H1 (cell line): ENCODE measurements around the gene SMG7. TPM values are rescaled to one million over a fixed set of nuclear protein-coding genes. Genes with fewer than 3 reads are reported as not detected.

Source experiments
- HDAC2 ChIP-seq, 2 experiments: fragments of 300-600 bp in 1 of 2; sonication (generic) in 1 of 2; IDR thresholded peaks; 2 replicates each; pipeline ENCODE4 v1.6.1; 2011 to 2012; ENCODE audit warnings: low read depth in 2 of 2, low read length in 2 of 2, mild to moderate bottlenecking in 2 of 2, moderate library complexity in 2 of 2, borderline replicate concordance in 1 of 2, inconsistent platforms in 1 of 2
- SP4 ChIP-seq: IDR thresholded peaks from 2 replicates; pipeline ENCODE4 v1.6.1; 2012; ENCODE audit warnings: low read length, inconsistent platforms
- polyA plus RNA-seq, 7 experiments: library from polyadenylated mRNA; depleted of rRNA in 3 of 7; stranded (reverse) in 5 of 7; unstranded in 2 of 7; fragments of >200 nt in 5 of 7; fragments of 200-250 nt in 2 of 7; gene quantifications; 1 replicate in 5 of 7; 2 replicates in 1 of 7; 4 replicates in 1 of 7; pipeline versions ENCODE4 v1.2.1 to v1.2.3, GENCODE V29; 2011 to 2013; ENCODE audit warnings: missing spikeins in 2 of 7, mixed read lengths in 2 of 7
- total RNA-seq: library from RNA; stranded (reverse); fragmentation: NEBNext Ultra II Directional; extraction: Animal tissue kit (Norgen Biotek cat#: 25700); gene quantifications from 2 replicates; pipeline ENCODE4 v1.2.1, GENCODE V29; 2021
- TF ChIP-seq, protein P1 (sequence below): fragments of 300-600 bp; sonication (generic); IDR thresholded peaks from 2 replicates; pipeline ENCODE4 v1.7.1; 2012; ENCODE audit warnings: low read length, moderate library complexity, mild to moderate bottlenecking, inconsistent platforms; ENCODE audit not compliant: insufficient replicate concordance

SMG7 gene
- total and polyA plus RNA-seq, 2 of the 8 experiments (the other 6 are each of a cell fraction or from before 2014, with no cell fraction given): 39.3 to 65.6 TPM

DNA sequence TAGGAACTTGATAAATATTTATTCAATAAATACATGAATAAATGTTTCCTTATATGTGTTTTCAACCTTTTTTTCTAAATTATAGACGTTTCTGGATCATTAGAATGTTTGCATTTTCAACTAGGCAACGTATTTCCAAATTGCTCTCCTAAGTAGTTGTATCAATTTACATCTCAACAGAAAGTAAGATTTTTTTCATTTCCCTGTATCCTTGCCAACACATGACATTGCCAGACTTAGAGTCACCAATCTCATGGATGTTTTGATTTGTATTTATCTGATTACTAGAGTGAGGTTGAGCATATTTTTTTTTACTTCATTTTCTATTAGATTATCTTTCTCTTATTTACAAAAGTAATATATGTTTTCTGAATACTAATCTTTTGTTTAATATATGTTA lies 22.2 kb upstream of the SMG7 start (continued):
- TF ChIP-seq, protein P1, sequence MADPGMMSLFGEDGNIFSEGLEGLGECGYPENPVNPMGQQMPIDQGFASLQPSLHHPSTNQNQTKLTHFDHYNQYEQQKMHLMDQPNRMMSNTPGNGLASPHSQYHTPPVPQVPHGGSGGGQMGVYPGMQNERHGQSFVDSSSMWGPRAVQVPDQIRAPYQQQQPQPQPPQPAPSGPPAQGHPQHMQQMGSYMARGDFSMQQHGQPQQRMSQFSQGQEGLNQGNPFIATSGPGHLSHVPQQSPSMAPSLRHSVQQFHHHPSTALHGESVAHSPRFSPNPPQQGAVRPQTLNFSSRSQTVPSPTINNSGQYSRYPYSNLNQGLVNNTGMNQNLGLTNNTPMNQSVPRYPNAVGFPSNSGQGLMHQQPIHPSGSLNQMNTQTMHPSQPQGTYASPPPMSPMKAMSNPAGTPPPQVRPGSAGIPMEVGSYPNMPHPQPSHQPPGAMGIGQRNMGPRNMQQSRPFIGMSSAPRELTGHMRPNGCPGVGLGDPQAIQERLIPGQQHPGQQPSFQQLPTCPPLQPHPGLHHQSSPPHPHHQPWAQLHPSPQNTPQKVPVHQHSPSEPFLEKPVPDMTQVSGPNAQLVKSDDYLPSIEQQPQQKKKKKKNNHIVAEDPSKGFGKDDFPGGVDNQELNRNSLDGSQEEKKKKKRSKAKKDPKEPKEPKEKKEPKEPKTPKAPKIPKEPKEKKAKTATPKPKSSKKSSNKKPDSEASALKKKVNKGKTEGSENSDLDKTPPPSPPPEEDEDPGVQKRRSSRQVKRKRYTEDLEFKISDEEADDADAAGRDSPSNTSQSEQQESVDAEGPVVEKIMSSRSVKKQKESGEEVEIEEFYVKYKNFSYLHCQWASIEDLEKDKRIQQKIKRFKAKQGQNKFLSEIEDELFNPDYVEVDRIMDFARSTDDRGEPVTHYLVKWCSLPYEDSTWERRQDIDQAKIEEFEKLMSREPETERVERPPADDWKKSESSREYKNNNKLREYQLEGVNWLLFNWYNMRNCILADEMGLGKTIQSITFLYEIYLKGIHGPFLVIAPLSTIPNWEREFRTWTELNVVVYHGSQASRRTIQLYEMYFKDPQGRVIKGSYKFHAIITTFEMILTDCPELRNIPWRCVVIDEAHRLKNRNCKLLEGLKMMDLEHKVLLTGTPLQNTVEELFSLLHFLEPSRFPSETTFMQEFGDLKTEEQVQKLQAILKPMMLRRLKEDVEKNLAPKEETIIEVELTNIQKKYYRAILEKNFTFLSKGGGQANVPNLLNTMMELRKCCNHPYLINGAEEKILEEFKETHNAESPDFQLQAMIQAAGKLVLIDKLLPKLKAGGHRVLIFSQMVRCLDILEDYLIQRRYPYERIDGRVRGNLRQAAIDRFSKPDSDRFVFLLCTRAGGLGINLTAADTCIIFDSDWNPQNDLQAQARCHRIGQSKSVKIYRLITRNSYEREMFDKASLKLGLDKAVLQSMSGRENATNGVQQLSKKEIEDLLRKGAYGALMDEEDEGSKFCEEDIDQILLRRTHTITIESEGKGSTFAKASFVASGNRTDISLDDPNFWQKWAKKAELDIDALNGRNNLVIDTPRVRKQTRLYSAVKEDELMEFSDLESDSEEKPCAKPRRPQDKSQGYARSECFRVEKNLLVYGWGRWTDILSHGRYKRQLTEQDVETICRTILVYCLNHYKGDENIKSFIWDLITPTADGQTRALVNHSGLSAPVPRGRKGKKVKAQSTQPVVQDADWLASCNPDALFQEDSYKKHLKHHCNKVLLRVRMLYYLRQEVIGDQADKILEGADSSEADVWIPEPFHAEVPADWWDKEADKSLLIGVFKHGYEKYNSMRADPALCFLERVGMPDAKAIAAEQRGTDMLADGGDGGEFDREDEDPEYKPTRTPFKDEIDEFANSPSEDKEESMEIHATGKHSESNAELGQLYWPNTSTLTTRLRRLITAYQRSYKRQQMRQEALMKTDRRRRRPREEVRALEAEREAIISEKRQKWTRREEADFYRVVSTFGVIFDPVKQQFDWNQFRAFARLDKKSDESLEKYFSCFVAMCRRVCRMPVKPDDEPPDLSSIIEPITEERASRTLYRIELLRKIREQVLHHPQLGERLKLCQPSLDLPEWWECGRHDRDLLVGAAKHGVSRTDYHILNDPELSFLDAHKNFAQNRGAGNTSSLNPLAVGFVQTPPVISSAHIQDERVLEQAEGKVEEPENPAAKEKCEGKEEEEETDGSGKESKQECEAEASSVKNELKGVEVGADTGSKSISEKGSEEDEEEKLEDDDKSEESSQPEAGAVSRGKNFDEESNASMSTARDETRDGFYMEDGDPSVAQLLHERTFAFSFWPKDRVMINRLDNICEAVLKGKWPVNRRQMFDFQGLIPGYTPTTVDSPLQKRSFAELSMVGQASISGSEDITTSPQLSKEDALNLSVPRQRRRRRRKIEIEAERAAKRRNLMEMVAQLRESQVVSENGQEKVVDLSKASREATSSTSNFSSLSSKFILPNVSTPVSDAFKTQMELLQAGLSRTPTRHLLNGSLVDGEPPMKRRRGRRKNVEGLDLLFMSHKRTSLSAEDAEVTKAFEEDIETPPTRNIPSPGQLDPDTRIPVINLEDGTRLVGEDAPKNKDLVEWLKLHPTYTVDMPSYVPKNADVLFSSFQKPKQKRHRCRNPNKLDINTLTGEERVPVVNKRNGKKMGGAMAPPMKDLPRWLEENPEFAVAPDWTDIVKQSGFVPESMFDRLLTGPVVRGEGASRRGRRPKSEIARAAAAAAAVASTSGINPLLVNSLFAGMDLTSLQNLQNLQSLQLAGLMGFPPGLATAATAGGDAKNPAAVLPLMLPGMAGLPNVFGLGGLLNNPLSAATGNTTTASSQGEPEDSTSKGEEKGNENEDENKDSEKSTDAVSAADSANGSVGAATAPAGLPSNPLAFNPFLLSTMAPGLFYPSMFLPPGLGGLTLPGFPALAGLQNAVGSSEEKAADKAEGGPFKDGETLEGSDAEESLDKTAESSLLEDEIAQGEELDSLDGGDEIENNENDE: no peak
- TF ChIP-seq SP4 (no peak), HDAC2 (IDR thresholded peaks at IDR 0.05; ENCODE audit: borderline replicate concordance in 1 of 2, low read depth in 2 of 2, low read length in 2 of 2) (no peak)
